T47D (cell line): ENCODE measurements around the gene DNAH6.

Experiments
- DNase-seq, 2 experiments: peaks; one replicate each; pipeline versions ENCODE4 v3.0.0 to v3.0.0-alpha.2; 2011 to 2012; ENCODE audit warnings: low read depth in 1 of 2, low spot score in 1 of 2
- JUND ChIP-seq: IDR thresholded peaks from 2 replicates; pipeline ENCODE4 v1.6.1; 2012; ENCODE audit warnings: low read depth
- in situ Hi-C: cut with HindIII; loops from 2 replicates; pipeline ENCODE4 v1.10.0; 2016; ENCODE audit warnings: low sequenced_read_pairs, low pct_unique_long_range_greater_than_20kb

Gene DNAH6

DNA sequence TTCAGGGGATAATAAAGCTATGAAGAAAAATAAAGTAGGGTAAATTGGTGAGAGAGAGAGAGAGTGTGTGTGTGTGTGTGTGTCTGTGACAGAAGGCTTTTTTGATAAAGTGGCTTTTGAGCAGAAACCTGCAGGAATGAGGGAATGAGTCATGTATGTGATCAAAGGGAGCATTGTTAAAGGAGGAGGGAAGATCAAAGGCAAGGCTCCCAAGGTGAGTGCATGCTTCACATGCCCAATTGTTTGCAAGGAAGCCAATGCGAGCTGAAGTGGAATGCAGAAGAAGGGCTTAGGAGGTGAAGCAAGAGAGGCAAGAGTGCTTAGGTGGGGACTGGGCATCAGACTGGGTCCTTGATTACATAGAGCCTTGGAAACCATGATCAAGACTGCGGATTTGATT is 96.8 kb downstream of the DNAH6 start:
- no peak for DNase-seq
- in situ Hi-C loops = no loop called here
- TF ChIP-seq JUND = no peak

DNA sequence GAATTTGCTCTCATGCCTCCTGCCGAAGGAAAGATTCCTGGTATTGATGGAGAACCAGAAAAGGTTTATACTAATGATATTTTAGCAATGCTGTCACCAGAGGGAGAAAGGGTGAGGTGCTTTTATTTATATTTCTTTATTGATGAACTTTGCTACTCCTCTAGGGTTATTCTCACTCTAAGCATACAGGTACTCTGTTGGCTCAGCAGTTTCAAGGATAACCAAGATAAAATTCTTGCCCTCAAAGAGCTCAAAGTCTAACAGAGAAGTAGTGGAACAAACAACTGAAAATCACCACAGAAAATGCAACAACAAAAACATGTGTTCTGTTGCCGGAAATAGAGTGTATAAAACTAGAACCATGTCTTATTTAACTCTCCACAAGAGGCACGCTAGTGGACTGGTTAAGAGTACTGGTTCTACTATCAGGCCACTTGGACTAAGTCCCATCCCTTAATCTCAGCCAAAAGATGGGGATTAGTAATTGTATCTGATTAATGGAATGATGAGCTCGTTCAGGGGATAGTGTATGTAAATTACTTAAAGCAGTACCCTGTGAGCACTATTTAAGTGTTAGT is 103.6 kb downstream of the DNAH6 start:
- in situ Hi-C loops = no loop called here
- no peak for DNase-seq
- TF ChIP-seq JUND = no peak

DNA sequence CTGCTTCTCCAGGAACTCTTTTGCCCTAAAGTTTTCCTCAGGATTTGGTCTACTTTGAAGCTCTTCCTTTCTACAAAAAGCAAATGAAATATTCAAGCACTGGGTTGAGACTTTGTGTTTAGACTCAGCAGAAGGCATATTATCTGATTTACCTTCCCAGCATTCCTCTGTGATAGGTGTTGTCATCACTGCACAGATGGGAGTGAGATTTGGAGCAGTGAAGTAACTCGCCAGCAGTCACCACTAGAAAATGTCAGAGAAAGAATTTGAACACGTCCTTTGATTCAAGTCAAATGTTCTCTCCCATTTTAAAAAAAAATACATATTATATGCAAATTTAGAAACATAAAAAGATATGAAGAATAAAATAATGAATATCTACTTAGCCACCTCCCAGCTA is 112.2 kb downstream of the DNAH6 start:
- in situ Hi-C loops = no loop called here

DNA sequence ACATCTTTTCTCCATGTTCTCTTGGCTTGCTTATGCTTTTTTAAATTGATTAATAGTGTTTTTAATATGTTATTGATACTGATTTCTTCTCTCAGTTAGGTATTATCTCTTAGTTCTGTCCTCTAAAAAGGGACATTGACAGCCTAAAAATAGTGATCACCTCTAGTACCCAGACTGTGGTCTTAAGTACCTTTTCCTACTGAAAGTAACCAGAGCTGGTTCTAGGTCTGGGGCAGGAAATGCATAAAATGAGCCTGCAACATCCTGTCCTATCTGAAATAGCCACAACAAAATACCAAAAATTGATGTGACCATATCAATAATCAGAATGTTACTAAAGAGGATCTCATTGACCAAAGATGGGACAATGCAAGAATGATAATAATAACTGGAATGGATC is 113.3 kb downstream of the DNAH6 start:
- TF ChIP-seq JUND = no peak
- in situ Hi-C loops = no loop called here
- DNase-seq = no peak

More for the DNA sequence above, 112.2 kb downstream of the DNAH6 start:
- no peak for DNase-seq
- no peak for TF ChIP-seq JUND

DNA sequence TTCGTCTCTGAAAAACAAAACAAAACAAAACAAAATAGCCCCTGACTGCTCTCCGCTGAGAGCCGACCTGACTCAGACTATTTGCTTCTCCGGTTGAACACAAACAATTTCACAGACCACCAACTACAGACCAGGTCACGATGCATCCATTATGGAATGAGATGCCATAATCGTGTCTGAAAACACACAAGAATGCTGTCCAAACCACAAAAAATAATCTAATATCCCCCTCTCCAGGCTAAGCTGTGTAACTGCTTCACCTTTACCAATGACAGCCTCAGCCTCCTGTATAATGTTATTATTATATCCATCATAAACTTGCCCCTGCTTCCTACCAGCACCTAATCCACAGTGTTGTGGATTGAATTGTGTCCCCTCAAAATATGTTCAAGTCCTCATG is 114.7 kb downstream of the DNAH6 start:
- in situ Hi-C loops = no loop called here
- peak; percentile 10 to 41 for DNase-seq
- TF ChIP-seq JUND = no peak

DNA sequence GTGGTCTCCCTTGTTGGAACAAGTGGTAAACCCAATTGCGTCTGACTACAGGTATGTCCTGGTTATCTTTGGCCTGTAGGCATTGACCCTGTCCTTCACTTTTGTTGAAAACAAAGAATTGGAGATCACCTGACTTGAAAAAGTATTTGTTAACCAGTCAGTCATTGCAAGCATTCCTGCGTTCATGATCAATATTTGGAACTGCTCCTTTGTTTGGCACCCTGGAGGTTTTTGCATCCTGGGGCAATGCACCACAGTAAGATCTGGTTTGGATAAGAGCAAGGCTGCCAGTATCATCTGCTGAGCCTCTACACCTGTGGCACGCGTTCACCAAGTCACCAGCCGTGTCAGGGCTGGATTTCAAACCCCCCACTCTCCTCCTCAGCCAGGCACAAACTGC is 115.7 kb downstream of the DNAH6 start:
- DNase-seq = peak in 1 of 2 experiments; percentile 20
- no peak for TF ChIP-seq JUND
- in situ Hi-C loops = no loop called here

DNA sequence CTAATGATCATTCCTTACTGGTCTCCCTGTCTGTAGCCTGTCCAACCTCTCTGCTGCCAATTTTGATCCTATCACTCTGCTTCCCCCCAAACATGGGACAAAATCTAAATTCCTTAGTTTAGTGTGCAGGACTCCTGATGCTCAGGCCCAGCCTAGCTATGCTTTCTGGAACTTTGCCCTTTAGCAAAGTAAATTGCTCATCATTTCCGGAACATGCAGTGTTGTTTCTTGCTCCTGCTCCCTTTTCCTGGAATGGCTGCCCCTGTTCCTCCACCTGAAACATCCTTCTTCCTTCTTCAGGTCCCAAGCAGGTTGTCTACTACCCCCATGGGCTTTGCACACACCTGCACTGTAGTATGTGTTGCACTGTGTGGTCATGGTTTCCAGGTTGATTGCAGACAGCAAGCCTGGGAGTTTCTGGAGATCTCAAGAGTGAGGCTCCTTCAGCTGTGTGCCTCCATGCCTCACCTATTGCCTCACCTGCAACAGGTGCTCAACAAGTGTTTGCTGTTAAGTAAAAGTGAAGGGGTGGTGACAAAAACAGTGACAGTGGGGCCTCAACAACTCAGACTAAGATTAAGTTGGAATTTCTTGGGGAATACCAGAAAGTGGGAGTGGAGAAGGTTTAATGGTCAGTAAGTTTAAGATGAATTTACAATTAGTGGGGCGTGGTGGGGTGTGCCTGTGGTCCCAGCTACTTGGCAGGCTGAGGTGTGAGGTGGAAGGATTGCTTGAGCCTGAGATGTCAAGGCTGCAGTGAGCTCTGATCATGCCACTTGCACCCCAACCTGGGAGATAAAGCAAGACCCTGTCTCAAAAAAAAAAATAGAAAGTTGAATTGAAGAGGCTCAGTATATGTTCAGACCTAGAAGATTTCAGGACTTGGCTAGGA is 120.0 kb downstream of the DNAH6 start:
- in situ Hi-C loops = no loop called here
- DNase-seq = no peak
- no peak for TF ChIP-seq JUND

DNA sequence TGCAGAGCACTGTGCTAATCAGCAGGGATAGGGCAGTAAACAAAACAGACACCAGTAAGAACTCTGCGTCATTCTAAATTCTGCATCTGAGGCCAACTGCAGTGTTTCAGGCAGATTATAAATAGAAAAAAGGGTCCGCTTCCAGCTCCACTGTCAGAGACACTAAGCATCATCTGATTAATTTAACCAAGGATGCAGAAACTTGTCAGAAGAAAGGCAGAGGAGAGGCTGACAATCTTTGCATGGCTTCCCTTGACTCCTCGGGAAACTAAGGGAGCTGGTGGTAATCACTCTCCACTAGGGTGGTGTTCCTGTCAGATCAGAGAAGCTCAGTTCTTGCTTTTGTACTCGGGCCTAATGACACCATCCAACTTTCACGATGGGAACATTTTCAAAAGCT is 123.5 kb downstream of the DNAH6 start:
- in situ Hi-C loops = no loop called here
- TF ChIP-seq JUND = no peak
- no peak for DNase-seq

DNA sequence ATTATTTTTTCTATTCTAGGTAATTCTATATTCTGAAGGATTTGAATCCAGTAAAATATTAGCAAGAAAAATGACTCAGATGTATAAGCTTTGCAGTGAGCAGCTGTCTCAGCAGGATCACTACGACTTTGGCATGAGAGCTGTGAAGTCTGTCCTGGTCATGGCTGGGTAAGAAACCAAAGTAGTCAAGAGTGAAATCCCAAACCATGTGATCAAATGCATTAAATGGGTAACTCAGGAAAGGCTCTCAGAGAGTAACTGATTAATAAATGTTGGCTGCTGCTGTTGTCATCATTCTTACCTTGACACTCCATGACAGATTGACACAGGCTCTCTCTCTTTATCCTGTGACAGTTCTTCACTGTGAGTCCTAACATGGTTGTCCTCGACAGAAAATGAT is 124.1 kb downstream of the DNAH6 start:
- no peak for TF ChIP-seq JUND
- no peak for DNase-seq
- in situ Hi-C loops = no loop called here

DNA sequence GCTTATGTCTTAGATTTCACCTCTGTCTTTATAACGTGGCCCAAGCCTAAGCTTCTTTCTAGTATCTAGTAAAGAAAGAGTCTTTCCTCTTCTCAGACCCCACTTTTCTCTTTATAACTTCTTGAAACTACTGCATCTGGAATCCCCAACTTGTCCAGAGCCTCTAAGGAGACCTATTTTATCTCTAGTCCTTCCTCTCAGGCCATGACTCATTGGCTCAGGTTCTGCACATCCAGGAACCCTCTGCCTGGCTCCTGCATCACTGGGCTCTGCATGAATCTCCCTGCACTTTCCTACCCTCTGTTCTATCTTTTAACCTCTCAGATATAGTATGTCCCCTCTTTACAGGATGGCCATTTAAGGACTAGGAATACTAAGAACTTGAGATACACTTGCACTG is 124.7 kb downstream of the DNAH6 start:
- no peak for DNase-seq
- in situ Hi-C loops = no loop called here
- TF ChIP-seq JUND = no peak

DNA sequence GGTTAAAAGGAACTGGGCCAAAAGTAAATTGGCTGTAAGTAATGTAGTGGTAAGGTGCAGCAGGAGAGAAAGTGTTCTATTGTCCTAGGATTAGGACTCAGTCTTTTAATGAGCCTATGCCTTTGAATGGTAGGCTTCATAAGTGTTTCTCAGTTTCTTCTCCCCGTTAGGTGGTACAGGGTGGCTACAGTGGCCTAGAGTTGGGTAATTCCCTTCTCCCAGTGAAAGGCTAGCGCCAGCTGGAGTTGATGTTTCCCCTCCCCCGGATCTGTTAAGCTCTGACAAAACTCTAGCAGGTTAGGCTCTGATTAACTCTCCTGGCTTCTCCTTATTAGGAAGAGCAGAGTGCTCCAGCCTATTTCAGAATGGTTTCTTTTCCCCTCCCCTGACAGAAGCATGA is 127.7 kb downstream of the DNAH6 start:
- in situ Hi-C loops = no loop called here
- no peak for DNase-seq
- TF ChIP-seq JUND = no peak

DNA sequence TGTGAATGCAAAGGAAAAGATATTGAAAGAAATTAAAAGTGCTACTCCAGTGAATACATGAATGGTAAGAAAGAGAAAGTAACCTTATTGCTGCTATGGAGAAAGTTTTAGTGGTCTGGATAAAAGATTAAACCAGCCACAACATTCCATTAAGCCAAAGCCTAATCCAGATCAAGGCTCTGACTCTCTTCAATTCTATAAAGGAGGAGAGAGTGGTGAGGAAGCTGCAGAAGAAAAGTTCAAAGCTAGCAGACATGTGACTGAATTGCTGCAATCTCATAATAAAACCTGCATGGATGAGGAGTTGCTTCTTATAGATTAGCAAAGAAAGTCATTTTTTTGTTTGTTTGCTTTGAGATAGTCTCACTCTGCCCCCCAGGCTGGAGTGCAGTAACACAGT is 130.2 kb downstream of the DNAH6 start:
- DNase-seq = no peak
- in situ Hi-C loops = no loop called here

DNA sequence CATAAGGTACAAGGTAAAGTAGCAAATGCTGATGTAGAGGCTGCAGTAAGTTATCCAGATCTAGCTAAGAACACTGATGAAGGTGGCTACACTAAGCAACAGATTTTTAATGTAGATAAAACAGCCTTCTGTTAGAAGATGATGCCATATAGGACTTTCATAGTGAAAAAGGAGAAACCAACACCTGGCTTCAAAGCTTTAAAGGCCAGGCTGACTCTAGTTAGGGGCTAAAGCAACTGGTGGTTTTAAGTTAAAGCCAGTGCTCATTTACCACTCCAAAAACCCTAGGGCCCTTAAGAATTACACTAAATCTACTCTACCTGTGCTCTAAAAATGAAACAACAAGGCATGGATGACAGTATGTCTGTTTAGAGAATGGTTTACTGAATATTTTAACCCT is 131.0 kb downstream of the DNAH6 start:
- in situ Hi-C loops = no loop called here
- DNase-seq = no peak
- TF ChIP-seq JUND = no peak

More for the DNA sequence above, 130.2 kb downstream of the DNAH6 start:
- no peak for TF ChIP-seq JUND

DNA sequence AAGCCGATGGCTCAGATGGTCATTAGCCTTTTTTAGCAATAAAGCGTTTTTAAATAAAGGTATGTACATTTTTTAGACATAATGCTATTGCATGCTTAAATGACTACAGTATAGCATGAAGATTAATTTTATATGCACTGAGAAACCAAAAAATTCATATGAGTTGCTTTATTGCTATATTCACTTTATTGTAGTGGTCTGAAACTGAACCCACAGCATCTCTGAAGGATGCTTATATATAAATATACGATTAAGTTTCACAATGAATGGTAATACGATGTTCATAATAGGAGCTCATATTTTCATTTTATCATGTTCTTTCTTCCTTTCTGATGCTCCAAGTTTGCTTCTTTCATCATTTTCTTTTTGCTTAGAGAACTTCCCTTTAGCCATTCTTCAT is 132.8 kb downstream of the DNAH6 start:
- no peak for DNase-seq
- in situ Hi-C loops = no loop called here
- TF ChIP-seq JUND = no peak
